Neural crest cell (in vitro differentiated cells): ENCODE measurements around the gene BICDL1. TPM values are rescaled to one million over a fixed set of nuclear protein-coding genes. Genes with fewer than 3 reads are reported as not detected.
"Not testable (repeated sequence)": the region's sequence is repeated elsewhere in the genome, so short reads cannot be mapped to it uniquely, and the experiment has no call there.

Experiments used
- DNase-seq: peaks from one replicate; pipeline ENCODE4 v3.0.0; 2021; ENCODE audit warnings: low read depth, mixed read lengths, low spot score
- H3K27ac Mint-ChIP-seq: one replicate; pipeline ENCODE4 v1.8.0; 2021; ENCODE audit warnings: mild to moderate bottlenecking, mixed read lengths; ENCODE audit not compliant: unreplicated experiment
- H3K27me3 Mint-ChIP-seq: 2 replicates; pipeline ENCODE4 v1.8.0; 2021; ENCODE audit warnings: low read depth, mild to moderate bottlenecking, mixed read lengths
- H3K36me3 Mint-ChIP-seq: 2 replicates; pipeline ENCODE4 v1.8.0; 2021; ENCODE audit warnings: low read depth, mild to moderate bottlenecking, mixed read lengths
- H3K4me1 Mint-ChIP-seq: 2 replicates; pipeline ENCODE4 v1.8.0; 2021; ENCODE audit warnings: mixed read lengths
- H3K4me3 Mint-ChIP-seq: one replicate; pipeline ENCODE4 v1.8.0; 2021; ENCODE audit warnings: mild to moderate bottlenecking, mixed read lengths
- H3K9me3 Mint-ChIP-seq: 2 replicates; pipeline ENCODE4 v1.8.0; 2021; ENCODE audit warnings: mixed read lengths
- total RNA-seq: library from RNA; stranded (reverse); gene quantifications from 2 replicates; pipeline ENCODE4 v1.2.1, GENCODE V29; 2021
- TF ChIP-seq, protein P1 (sequence below): fragments of 200-600 bp; sonication (generic); conservative IDR thresholded peaks from 2 replicates; pipeline ENCODE4 v1.5.0; 2021; ENCODE audit warnings: antibody characterized with exemption, mild to moderate bottlenecking

The BICDL1 gene
- total RNA-seq, 1 donor from 2014 or later: 6.3 TPM

DNA sequence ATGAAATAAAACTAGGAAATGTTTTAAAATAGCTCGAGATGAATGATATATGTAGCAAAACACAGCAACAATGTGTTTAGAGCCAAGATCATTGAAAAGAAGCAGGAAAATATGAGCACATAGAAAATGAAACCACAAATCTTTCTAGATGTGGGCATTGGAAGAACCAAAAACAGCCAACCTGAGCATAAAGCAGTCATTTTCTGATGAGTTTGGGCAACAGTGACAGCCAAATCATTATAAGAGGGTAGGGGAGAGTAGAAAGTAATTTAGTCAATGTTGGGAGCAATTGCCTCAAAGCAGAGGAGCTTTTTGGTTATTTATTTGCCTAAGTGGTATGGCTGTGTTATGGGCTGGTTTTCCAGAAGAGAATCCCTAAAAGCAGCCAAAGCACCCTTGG is 8.8 kb upstream of the BICDL1 start:
- TF ChIP-seq, protein P1, sequence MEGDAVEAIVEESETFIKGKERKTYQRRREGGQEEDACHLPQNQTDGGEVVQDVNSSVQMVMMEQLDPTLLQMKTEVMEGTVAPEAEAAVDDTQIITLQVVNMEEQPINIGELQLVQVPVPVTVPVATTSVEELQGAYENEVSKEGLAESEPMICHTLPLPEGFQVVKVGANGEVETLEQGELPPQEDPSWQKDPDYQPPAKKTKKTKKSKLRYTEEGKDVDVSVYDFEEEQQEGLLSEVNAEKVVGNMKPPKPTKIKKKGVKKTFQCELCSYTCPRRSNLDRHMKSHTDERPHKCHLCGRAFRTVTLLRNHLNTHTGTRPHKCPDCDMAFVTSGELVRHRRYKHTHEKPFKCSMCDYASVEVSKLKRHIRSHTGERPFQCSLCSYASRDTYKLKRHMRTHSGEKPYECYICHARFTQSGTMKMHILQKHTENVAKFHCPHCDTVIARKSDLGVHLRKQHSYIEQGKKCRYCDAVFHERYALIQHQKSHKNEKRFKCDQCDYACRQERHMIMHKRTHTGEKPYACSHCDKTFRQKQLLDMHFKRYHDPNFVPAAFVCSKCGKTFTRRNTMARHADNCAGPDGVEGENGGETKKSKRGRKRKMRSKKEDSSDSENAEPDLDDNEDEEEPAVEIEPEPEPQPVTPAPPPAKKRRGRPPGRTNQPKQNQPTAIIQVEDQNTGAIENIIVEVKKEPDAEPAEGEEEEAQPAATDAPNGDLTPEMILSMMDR: no peak
- Mint-ChIP-seq H3K4me3 (no peak overlapping the region), H3K36me3 (no peaks in the 10 kb centered on the region), H3K4me1 (no peaks in the 10 kb centered on the region), H3K9me3 (no peaks in the 10 kb centered on the region), H3K27me3 (peaks cover 50% of the 10 kb centered on the region), H3K27ac (no peak overlapping the region)
- no peak for DNase-seq

DNA sequence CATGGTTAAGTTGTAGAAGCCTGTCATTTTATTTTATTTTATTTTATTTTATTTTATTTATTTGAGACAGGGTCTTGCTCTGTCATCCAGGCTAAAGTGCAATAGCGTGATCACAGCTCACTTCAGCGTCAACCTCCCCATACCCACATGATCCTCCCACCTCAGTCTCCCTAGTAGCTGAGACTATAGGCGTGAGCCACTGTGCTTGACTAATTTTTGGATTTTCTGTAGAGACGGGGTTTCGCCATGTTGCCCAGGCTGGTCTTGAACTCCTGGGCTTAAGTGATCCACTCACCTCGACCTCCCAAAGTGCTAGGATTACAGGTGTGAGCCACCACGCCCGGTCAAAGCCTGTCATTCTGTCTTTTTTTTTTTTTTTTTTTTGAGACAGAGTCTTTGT is 8.3 kb upstream of the BICDL1 start:
- not testable (repeated sequence) for H3K27ac Mint-ChIP-seq, H3K4me3 Mint-ChIP-seq
- H3K27me3 Mint-ChIP-seq: peaks cover 50% of the 10 kb centered on the region

DNA sequence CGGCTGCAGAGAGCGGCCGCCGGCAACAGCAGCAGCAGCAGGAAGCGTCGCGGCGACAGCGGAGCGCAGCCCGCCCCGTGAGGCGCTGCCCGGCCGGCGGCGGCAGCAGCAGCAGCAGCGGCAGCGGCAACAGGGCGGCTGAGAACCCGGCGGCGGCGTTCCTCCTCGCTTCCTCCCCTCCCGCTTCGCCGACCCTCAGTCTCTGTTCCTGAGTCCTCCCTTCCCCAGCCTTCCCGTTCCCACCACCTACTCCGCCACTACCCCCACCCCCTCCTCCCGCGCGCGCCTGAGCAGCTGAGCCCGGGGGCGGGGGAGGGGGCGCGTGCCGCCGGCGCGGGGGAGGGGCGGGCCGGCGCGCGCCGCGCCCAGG is 310 bp downstream of the BICDL1 start:
- DNase-seq: peak; percentile 43
- H3K27me3 Mint-ChIP-seq: peaks cover 75% of the 10 kb centered on the region
- no peaks in the 10 kb centered on the region for H3K36me3 Mint-ChIP-seq
- no peaks in the 10 kb centered on the region for H3K9me3 Mint-ChIP-seq
- peak overlapping the region; percentile 72 for H3K4me3 Mint-ChIP-seq
- TF ChIP-seq, protein P1: no peak
- H3K27ac Mint-ChIP-seq: no peak overlapping the region
- peaks cover 7% of the 10 kb centered on the region for H3K4me1 Mint-ChIP-seq

More for the DNA sequence above, 8.3 kb upstream of the BICDL1 start:
- not testable (repeated sequence) for H3K4me1 Mint-ChIP-seq, DNase-seq, H3K36me3 Mint-ChIP-seq, H3K9me3 Mint-ChIP-seq

DNA sequence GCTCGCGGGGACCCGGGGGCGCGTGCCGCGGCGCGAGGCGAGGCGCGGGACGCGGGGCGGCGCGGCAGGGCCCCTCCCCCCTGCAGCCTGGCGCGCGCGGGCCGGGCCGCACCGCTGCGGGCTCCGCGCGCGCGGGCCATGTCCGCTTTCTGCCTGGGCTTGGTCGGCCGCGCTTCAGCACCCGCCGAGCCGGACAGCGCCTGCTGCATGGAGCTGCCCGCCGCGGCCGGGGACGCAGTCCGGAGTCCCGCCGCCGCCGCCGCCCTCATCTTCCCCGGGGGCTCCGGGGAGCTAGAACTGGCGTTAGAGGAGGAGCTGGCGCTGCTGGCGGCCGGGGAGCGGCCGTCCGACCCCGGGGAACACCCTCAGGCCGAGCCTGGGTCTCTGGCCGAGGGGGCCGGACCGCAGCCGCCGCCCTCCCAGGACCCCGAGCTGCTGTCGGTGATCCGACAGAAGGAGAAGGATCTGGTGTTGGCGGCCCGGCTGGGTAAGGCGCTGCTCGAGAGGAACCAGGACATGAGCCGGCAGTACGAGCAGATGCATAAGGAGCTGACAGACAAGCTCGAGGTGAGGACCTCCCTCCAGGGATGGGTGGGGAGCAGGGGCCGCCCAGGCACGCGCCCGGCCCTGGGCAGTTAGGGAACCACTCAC is 820 bp downstream of the BICDL1 start:
- TF ChIP-seq, protein P1: no peak
- peaks cover 70% of the 10 kb centered on the region for H3K27me3 Mint-ChIP-seq
- H3K27ac Mint-ChIP-seq: no peak overlapping the region
- peak; percentile 82 for DNase-seq
- peaks cover 7% of the 10 kb centered on the region for H3K4me1 Mint-ChIP-seq
- peak overlapping the region; percentile 79 for H3K4me3 Mint-ChIP-seq
- no peaks in the 10 kb centered on the region for H3K9me3 Mint-ChIP-seq
- H3K36me3 Mint-ChIP-seq: no peaks in the 10 kb centered on the region

DNA sequence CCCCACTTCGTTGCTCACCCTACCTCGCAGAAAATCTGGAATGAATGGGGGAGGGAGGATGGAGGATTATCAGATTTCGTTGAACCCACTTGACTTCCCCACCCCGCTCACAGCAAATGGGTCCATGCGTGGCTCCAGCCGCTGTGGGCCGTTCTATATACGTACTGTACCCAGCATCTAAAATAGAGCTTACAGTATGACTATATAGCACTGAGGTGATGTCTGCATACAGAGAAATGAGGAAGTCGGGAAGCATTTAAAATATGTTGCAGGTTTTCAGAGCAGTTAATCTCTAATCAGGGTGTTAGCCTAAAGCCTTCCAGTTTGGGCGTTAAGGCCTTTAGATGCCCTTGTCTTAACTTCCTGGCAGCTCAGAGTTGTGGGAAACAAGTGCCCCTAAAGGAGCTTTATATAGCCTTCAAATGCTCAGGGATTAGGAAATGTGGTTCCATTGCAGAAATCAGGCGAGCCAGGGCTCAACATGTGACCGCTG is 1.4 kb downstream of the BICDL1 start:
- no peaks in the 10 kb centered on the region for H3K9me3 Mint-ChIP-seq
- peaks cover 7% of the 10 kb centered on the region for H3K4me1 Mint-ChIP-seq
- DNase-seq: no peak
- peak overlapping the region; percentile 79 for H3K4me3 Mint-ChIP-seq
- peaks cover 66% of the 10 kb centered on the region for H3K27me3 Mint-ChIP-seq
- TF ChIP-seq, protein P1: no peak
- H3K36me3 Mint-ChIP-seq: no peaks in the 10 kb centered on the region
- H3K27ac Mint-ChIP-seq: no peak overlapping the region

DNA sequence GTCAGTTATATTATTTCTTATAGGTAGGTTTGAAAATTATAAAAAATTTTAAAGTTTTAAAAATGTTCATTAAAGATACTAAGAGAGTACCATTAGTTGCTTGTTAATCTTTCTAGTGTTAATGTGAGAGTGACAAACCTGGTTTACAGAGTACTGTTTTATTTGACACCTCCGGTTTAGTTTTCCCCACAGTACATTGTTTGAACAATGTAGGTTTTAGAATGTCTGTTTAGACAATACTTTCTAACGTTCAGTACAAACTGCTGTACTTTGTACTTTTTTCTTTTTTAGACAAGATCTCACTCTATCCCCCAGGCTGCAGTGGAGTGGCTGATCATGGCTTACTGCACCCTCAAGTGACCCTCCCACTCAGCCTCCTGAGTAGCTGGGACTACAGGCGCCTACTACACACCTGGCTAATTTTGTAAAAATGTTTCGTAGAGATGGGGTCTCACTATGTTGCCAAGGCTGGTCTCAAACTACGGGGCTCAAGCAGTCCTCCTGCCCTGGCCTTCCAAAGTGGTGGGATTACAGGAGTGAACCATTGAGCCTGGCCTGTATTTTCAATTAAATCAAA is 3.2 kb downstream of the BICDL1 start:
- DNase-seq: no peak
- Mint-ChIP-seq H3K4me1 (peaks cover 7% of the 10 kb centered on the region), H3K4me3 (no peak overlapping the region), H3K9me3 (no peaks in the 10 kb centered on the region), H3K36me3 (no peaks in the 10 kb centered on the region), H3K27me3 (peaks cover 50% of the 10 kb centered on the region), H3K27ac (no peak overlapping the region)
- TF ChIP-seq, protein P1: no peak
